Ishikawa (cell line): ENCODE results near the gene NTN1.

Source experiments
- CEBPB ChIP-seq: IDR thresholded peaks from 2 replicates; pipeline ENCODE4 v1.6.1; 2012
- CREB1 ChIP-seq: IDR thresholded peaks from 2 replicates; pipeline ENCODE4 v1.6.1; 2012; ENCODE audit warnings: low read depth
- EGR1 ChIP-seq: IDR thresholded peaks from 2 replicates; pipeline ENCODE4 v1.6.1; 2012
- EP300 ChIP-seq: IDR thresholded peaks from 2 replicates; pipeline ENCODE4 v1.6.1; 2012; ENCODE audit warnings: borderline replicate concordance
- MAX ChIP-seq: IDR thresholded peaks from 2 replicates; pipeline ENCODE4 v1.6.1; 2012
- RAD21 ChIP-seq: IDR thresholded peaks from 2 replicates; pipeline ENCODE4 v1.6.1; 2012; ENCODE audit warnings: low read depth
- REST ChIP-seq: IDR thresholded peaks from 2 replicates; pipeline ENCODE4 v1.6.1; 2012; ENCODE audit warnings: low read depth, mild to moderate bottlenecking
- TAF1 ChIP-seq: IDR thresholded peaks from 2 replicates; pipeline ENCODE4 v1.6.1; 2012; ENCODE audit warnings: low read depth, mild to moderate bottlenecking
- TCF12 ChIP-seq: IDR thresholded peaks from 2 replicates; pipeline ENCODE4 v1.6.1; 2012; ENCODE audit warnings: low read depth
- TEAD4 ChIP-seq: IDR thresholded peaks from 2 replicates; pipeline ENCODE4 v1.6.1; 2012
- USF1 ChIP-seq: IDR thresholded peaks from 2 replicates; pipeline ENCODE4 v1.6.1; 2012
- YY1 ChIP-seq: IDR thresholded peaks from 2 replicates; pipeline ENCODE4 v1.6.1; 2012; ENCODE audit warnings: low read depth
- ZBTB7A ChIP-seq: IDR thresholded peaks from 2 replicates; pipeline ENCODE4 v1.6.1; 2012; ENCODE audit warnings: low read depth

- TF ChIP-seq TCF12 (no peak), YY1 (no peak), TAF1 (no peak), REST (no peak), EGR1 (no peak), EP300 (no peak), MAX (no peak), RAD21 (no peak), CREB1 (no peak), USF1 (no peak), TEAD4 (no peak), ZBTB7A (no peak), CEBPB (no peak)
Measured at GRCh38 chr17:9018726-9019125, 2.6 kb upstream of the NTN1 start.
